Osteocyte (in vitro differentiated cells): ENCODE results near the gene KRT80. TPM values are rescaled to one million over a fixed set of nuclear protein-coding genes. Genes with fewer than 3 reads are reported as not detected.
"Not testable (repeated sequence)": the region's sequence is repeated elsewhere in the genome, so short reads cannot be mapped to it uniquely, and the experiment has no call there.

ENCODE experiments used
- DNase-seq: peaks from one replicate; pipeline ENCODE4 v3.0.0; 2021; ENCODE audit warnings: mixed read lengths; ENCODE audit not compliant: unreplicated experiment; ENCODE audit errors: extremely low spot score
- H3K27ac Mint-ChIP-seq: one replicate; pipeline ENCODE4 v1.8.0; 2021; ENCODE audit warnings: mild to moderate bottlenecking, mixed read lengths; ENCODE audit not compliant: unreplicated experiment
- H3K27me3 Mint-ChIP-seq: one replicate; pipeline ENCODE4 v1.8.0; 2021; ENCODE audit warnings: mixed read lengths; ENCODE audit not compliant: unreplicated experiment
- H3K36me3 Mint-ChIP-seq: one replicate; pipeline ENCODE4 v1.8.0; 2021; ENCODE audit warnings: mixed read lengths; ENCODE audit not compliant: unreplicated experiment
- H3K4me1 Mint-ChIP-seq: one replicate; pipeline ENCODE4 v1.8.0; 2021; ENCODE audit warnings: mixed read lengths; ENCODE audit not compliant: unreplicated experiment
- H3K4me3 Mint-ChIP-seq: one replicate; pipeline ENCODE4 v1.8.0; 2021; ENCODE audit warnings: mild to moderate bottlenecking, moderate library complexity, mixed read lengths; ENCODE audit not compliant: unreplicated experiment
- H3K9me3 Mint-ChIP-seq: one replicate; pipeline ENCODE4 v1.8.0; 2021; ENCODE audit warnings: mixed read lengths; ENCODE audit not compliant: unreplicated experiment
- CTCF ChIP-seq: fragments of 200-600 bp; sonication (generic); IDR thresholded peaks from 2 replicates; pipeline ENCODE4 v1.5.0; 2021; ENCODE audit warnings: antibody characterized with exemption, mild to moderate bottlenecking, moderate library complexity
- long read RNA-seq: library from polyadenylated mRNA; unstranded; transcript quantifications from one replicate; pipeline ENCODE4 v2.0.0, GENCODE V29; 2021
- total RNA-seq: library from RNA; stranded (reverse); gene quantifications from 2 replicates; pipeline ENCODE4 v1.2.1, GENCODE V29; 2021

KRT80 gene
- total RNA-seq, result 9.2 and 9.9 TPM in 2 replicates
- long read RNA-seq, partial matches to known transcripts, result 4 of 6 reads
- long read RNA-seq, other reads (novel, unspliced or antisense), result 2 of 6 reads

GRCh38 chr12:52191841-52192791 lies at the start of gene KRT80:
KRT80 (minus strand) TSS chr12:52192014; CDS start chr12:52191902, 112 bp downstream.
- H3K4me1 Mint-ChIP-seq, result peaks cover 85% of the 10 kb centered on the region
- H3K9me3 Mint-ChIP-seq, result no peaks in the 10 kb centered on the region
- no peaks in the 10 kb centered on the region for H3K27me3 Mint-ChIP-seq
- H3K27ac Mint-ChIP-seq, result peak within 1 kb of the TSS; percentile 98
- TF ChIP-seq CTCF, result no peak
- peak; percentile 97 for DNase-seq
- H3K36me3 Mint-ChIP-seq, result no peaks in the 10 kb centered on the region
- H3K4me3 Mint-ChIP-seq, result no peak within 1 kb of the TSS

DNA sequence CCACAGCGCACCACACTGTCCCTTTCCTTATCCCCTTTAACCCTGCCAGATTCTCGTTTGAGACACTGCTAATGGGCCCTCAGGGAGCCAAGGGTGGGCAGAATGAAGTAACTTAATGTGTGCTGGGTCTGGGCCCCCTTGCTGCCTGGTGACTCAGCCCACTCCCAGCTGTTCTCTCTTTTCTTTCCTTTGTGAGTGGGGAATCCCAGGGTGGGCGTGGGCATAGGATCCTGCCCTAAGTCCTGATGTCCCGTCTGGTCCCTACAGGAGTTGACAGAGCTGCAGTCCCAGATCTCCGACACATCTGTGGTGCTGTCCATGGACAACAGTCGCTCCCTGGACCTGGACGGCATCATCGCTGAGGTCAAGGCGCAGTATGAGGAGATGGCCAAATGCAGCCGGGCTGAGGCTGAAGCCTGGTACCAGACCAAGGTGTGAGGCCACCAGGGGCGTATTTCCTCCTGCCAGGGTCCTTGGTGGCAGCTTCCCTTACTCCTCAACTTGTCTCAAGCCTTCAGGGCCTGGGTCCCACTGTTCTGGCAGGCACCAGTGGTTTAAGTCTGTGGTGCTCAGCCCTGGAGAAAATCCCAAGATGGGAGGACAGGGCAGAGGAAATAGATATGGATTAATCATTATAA lies 49.5 kb upstream of the KRT80 start:
- H3K4me1 Mint-ChIP-seq, result peaks cover 61% of the 10 kb centered on the region
- no peaks in the 10 kb centered on the region for H3K9me3 Mint-ChIP-seq
- no peak for DNase-seq
- no peaks in the 10 kb centered on the region for H3K36me3 Mint-ChIP-seq
- no peak overlapping the region for H3K27ac Mint-ChIP-seq
- TF ChIP-seq CTCF, result no peak
- no peaks in the 10 kb centered on the region for H3K27me3 Mint-ChIP-seq
- no peak overlapping the region for H3K4me3 Mint-ChIP-seq

DNA sequence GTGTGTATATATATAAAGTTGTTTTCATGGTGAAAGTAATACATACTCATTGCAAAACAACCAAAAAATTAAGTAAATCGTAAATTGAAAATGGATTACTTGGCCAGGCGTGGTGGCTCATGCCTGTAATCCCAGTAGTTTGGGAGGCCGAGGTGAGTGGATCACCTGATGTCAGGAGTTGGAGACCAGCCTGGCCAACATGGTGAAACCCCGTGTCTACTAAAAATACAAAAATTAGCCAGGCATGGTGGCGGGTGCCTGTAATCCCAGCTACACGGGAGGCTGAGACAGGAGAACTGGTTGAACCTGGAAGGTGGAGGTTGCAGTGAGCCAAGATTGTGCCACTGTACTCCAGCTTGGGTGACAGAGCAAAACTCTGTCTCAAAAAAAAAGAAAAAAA lies 48.4 kb upstream of the KRT80 start:
- H3K27ac Mint-ChIP-seq, H3K27me3 Mint-ChIP-seq, H3K36me3 Mint-ChIP-seq, H3K4me3 Mint-ChIP-seq, DNase-seq, H3K9me3 Mint-ChIP-seq: not testable (repeated sequence)
- peaks cover 55% of the 10 kb centered on the region for H3K4me1 Mint-ChIP-seq

DNA sequence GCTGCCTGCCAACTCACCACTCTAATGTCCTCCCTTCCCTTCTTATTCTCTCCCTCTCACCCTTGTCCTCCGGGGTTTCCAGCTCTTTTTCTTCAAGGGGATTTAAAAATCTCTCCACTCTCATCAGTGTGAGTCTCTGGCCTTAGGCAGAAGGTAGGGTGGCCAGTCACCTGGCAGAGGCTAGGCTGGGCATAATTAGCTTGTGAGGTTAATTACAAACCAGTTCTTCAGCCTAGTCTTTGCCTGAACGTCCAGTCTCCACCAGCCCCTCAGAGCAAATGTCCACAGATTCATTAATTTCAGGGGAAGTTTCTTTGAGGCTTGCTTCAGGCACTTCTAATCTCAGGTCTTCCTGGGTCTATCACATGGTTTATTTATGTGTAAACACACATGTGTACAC lies 48.0 kb upstream of the KRT80 start:
- Mint-ChIP-seq H3K4me3 (no peak overlapping the region), H3K27ac (no peak overlapping the region), H3K9me3 (no peaks in the 10 kb centered on the region), H3K36me3 (no peaks in the 10 kb centered on the region), H3K27me3 (no peaks in the 10 kb centered on the region), H3K4me1 (peaks cover 55% of the 10 kb centered on the region)
- TF ChIP-seq CTCF, result no peak
- DNase-seq, result no peak

DNA sequence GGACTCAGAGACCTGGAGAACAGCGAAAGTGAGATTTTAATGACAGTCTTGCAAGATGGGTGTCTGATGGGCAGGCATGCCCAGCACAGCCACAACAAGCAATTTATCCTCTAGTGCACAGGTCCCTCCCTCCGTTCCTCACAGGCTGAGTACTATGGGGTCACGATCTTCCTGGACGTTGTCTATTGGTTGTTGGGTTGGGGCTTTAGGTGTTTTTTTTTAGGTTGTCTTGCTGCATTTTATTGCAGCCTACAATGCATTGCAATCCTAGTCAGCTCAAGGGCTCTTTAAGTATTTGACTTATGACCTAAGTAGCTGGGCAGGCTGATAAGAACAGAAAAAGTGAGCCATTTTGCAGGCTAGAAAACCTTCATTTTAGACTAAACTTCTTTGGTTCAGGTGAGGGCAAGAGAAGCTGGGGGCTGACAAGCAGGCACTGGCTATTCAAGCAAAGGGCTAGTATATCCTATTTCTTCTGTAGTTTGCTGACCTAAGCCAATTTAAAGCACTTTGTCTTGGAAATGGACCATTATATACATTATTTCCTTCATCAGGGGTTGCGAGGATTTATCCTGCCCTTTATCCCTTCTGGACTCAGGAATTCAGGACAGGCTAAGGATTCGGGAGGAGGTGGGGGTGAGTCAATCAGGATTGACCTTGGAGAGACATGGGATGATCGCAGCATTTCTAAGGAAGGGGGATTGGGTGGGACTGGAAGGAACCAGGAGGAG lies 47.3 kb upstream of the KRT80 start:
- no peak for DNase-seq
- peaks cover 55% of the 10 kb centered on the region for H3K4me1 Mint-ChIP-seq
- H3K27me3 Mint-ChIP-seq, result no peaks in the 10 kb centered on the region
- H3K27ac Mint-ChIP-seq, result no peak overlapping the region
- no peak for TF ChIP-seq CTCF
- H3K4me3 Mint-ChIP-seq, result no peak overlapping the region
- H3K9me3 Mint-ChIP-seq, result no peaks in the 10 kb centered on the region
- no peaks in the 10 kb centered on the region for H3K36me3 Mint-ChIP-seq
